GM12873 (cell line): ENCODE measurements around the gene PLCB2.

Source experiments
- CTCF ChIP-seq: IDR thresholded peaks from 2 replicates; pipeline ENCODE4 v1.5.1; 2012; ENCODE audit warnings: low read depth, mild to moderate bottlenecking, moderate library complexity, low read length, control low read depth; ENCODE audit not compliant: insufficient read depth; ENCODE audit errors: missing control alignments

Gene PLCB2

DNA sequence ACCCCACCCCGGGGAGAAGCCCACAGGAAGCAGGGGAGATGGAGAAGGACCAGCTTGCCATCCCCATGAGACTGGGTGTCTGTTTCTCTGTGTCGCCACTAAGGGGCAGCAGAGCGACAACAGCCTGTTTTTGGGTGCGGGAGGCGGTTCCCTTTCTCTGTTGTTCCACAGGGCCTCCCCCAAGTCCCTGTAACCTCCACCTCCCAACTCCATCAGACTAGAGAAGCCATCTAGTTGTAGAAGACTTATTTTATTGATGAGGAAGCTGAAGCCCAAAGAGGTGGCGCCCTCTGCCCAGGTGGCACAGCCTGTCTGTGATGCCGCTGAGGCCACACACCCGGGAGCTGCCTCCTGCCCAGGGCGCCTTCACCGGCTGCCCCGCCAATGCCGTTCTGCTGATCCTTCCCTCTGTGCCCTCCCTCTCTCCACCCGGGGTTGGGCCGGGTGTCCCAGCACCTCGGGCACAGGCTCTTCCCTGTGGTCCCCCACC lies 36.9 kb upstream of the PLCB2 start:
- peak; percentile 92 for TF ChIP-seq CTCF

DNA sequence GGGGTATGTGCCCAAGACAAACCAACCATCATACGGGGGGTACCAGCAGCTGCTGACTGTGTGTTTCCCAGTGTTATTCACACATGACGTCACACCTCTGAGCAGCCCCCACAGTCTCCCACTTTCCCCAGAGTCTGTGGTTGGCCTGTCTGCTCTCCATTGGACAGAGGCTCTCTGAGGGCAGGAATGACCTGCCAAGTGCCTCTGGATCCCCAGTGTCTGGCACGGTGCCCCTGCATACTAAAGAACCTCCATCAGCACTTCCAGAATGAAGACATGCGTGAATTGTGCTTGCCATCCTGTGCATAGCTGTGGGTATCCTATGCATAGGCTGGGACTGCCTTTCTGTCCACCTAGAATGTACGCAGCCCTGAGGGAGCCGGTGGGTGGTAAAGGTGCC lies 36.5 kb upstream of the PLCB2 start:
- no peak for TF ChIP-seq CTCF

- TF ChIP-seq CTCF, result no peak
Observed at GRCh38 chr15:40343512-40343911, 35.8 kb upstream of the PLCB2 start.

DNA sequence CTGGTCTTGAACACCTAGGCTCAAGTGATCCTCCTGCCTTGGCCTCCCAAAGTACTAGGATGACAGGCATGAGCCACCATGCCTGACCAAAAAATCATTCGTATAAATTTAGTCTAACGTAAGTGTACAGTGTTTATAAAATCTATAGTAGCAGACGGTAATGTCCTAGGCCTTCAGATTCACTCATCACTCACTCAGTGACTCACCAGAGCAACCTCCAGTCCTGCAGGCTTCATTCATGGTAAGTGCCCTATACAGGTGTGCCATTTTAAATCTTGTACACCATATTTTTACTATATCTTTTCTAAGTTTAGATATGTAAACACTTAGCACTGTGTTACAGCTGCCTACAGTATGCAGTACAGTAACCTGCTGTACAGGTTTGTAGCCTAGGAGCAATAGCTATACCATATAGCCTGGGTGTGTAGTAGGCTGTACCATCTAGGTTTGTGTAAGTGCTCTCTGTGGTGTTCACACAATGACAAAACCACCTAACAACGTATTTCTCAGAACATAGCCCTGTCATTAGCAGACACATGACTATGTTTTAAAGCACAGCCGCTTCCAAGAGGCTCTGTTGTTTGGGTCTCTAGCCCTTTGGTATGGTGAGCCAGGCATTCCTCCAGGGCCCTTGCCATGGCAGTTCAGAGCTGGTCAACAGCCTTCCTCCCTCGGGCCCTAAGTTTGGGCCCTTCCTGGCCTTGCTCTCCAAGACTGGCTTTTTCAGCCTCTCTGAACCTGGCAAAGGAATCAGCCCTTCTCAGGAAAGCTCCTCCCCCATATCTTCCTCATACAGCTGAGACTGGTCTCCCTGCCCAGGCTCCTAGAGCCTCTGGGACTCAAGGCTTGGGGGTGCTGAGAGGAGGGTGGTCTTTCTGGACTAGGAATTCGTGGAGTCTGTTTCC lies 34.9 kb upstream of the PLCB2 start:
- no peak for TF ChIP-seq CTCF

- no peak for TF ChIP-seq CTCF
Observed at GRCh38 chr15:40340740-40341400, 33.1 kb upstream of the PLCB2 start, which contains the start of gene CCDC9B. CCDC9B (minus strand) TSS chr15:40340939; CDS start chr15:40340819, 120 bp downstream.

GRCh38 chr15:40340038-40340739 lies 32.5 kb upstream of the PLCB2 start:
- no peak for TF ChIP-seq CTCF

DNA sequence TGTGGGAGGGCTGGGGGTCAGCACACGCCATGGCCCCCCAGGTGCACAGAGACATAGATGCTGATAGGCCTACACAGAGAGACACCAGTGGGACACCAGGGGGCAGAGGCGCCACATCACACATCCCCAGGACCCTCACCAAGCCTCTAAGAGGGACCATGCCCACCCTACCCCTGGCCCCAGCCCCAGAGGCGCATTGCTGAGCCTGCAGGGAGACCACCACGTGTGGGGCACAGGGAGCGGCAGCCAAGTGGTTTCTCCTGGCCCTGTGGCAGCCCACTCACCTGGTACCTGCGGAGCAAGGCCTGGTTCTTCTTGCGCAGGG lies 31.8 kb upstream of the PLCB2 start:
- no peak for TF ChIP-seq CTCF
